Measurements from ENCODE around the gene JARID2. TPM values are rescaled to one million over a fixed set of nuclear protein-coding genes. Genes with fewer than 3 reads are reported as not detected.

The JARID2 gene
- total RNA-seq, 1 donor from 2014 or later: 11.7 TPM

DNA sequence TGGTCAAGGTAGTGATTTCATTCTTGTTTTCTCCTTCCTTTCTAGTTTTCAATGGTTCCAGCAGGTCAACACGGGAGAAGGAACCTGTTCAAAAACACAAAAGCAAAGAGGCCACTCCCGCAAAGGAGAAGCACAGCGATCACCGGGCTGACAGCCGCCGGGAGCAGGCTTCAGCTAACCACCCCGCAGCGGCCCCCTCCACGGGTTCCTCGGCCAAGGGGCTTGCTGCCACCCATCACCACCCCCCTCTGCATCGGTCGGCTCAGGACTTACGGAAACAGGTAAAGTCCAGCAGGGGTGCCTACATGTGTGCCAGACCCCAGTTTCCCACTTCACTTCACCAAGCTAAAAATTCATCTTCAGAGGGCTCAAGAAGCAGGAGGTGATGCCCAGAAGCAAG is 241.4 kb downstream of the JARID2 start:
- DNase-seq (ENCODE audit: low read depth in 2 of 2): no peak

DNA sequence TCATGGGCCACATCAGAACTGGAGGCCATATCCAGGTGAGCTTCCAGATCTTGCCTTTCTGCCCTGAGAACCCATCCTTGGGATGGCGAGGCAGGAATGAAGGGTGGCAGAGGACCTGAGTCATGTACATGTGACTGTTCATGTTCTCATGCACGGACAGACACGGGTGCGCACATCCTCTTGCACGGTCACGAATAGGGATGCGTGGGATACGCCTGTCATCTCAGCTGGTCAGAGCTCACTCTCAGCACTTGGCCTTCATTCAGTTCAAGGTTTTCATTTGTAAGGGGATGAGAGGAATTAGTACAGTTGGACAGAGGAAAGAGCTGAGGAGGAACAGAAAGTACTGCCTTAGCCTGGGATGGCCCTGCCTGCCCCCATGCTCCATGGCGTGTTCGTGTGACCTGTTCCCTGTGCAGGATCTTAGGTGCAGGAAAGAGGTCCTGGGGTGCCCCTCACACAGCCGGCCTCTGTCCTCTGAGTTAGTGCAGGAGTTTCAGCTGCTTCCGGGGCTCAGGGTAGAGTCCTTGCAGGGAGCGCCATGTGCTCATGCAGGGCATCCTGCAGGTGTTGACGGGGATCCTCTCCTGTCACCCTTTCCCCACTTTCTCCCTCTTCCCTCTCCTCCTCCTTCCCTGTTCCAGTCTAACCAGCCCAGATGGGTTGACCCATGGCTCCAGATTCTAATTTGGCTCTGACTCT is 243.5 kb downstream of the JARID2 start:
- no peak for DNase-seq (ENCODE audit: low read depth in 2 of 2)

GRCh38 chr6:15490242-15491100 is 244.6 kb downstream of the JARID2 start:
- DNase-seq (ENCODE audit: low read depth in 2 of 2): no peak

- DNase-seq (ENCODE audit: low read depth in 2 of 2): peak; percentile 69 to 80
Observed at GRCh38 chr6:15491255-15491985, 245.6 kb downstream of the JARID2 start.

GRCh38 chr6:15491986-15492269 is 246.1 kb downstream of the JARID2 start:
- DNase-seq (ENCODE audit: low read depth in 2 of 2): no peak

GRCh38 chr6:15493437-15494168 is 247.7 kb downstream of the JARID2 start:
- no peak for DNase-seq (ENCODE audit: low read depth in 2 of 2)

DNA sequence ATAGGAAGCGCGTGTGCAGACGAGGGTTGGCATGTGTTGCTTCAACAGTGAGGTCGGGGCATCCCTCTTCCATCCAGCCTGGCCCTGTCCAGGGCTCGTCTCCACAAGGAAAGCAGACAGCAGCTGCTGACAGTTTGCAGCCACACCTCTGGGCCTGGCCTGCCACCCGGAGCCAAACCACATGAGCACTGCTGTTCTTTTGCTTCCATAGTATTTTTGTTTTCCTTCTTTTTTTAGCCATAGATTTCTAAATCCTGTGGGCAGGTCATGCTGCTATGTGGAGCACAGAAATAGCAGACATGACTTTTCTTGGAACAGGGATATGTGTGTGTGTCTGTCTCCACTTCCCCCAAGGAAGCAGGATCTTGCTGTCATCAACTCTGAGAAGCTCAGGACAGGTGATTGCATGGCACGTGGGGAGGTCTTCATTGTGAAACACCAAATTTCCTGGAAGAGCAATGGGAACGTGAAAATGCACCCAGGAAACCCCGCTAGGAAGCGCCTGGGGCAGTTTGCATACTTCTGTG is 249.6 kb downstream of the JARID2 start:
- DNase-seq (ENCODE audit: low read depth in 2 of 2): no peak

- DNase-seq (ENCODE audit: low read depth in 2 of 2): no peak
Observed at GRCh38 chr6:15496345-15497131, 250.7 kb downstream of the JARID2 start.

DNA sequence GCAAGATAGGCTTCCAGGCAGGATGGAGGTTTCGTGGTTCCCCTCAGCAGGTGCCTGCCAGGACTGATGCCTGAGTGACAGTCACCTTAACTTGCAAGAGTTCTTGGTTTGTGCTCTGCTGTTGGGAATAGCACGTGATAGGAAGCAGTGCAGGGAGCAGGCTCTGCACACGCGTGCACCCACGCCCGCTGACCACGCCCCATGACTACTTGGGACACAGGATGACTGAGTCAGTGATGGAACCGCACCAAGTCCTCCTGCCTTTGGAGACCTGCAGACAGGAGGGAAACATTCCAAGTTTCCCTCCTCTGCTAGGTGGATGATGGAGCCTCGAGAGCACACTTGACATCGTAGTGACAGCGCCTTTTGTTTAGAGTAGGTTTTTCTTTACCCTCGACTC is 252.8 kb downstream of the JARID2 start:
- peak in 1 of 2 donors; percentile 67 for DNase-seq (ENCODE audit: low read depth in 2 of 2)

- DNase-seq (ENCODE audit: low read depth in 2 of 2): no peak
Observed at GRCh38 chr6:15499125-15499524, 253.3 kb downstream of the JARID2 start.

DNA sequence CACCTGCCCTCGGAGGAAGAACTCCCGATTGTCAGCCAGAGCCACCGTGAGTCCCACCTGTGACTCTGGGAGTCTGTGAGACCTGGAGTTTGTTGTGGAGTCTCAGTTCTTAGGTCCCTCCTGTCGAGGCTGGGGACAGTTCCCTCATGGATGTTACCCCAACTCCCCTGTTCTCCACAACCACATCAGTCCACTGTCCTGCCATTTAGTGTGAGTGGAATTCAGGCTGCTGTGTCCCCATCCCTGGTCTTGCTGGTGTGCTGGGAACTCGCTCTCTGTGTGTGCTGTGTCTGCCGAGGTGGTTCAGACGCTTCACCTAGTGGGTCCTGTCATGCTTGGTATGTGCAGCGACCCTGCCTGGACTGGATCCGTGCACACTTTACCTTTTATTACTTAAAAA is 253.7 kb downstream of the JARID2 start:
- no peak for DNase-seq (ENCODE audit: low read depth in 2 of 2)

DNA sequence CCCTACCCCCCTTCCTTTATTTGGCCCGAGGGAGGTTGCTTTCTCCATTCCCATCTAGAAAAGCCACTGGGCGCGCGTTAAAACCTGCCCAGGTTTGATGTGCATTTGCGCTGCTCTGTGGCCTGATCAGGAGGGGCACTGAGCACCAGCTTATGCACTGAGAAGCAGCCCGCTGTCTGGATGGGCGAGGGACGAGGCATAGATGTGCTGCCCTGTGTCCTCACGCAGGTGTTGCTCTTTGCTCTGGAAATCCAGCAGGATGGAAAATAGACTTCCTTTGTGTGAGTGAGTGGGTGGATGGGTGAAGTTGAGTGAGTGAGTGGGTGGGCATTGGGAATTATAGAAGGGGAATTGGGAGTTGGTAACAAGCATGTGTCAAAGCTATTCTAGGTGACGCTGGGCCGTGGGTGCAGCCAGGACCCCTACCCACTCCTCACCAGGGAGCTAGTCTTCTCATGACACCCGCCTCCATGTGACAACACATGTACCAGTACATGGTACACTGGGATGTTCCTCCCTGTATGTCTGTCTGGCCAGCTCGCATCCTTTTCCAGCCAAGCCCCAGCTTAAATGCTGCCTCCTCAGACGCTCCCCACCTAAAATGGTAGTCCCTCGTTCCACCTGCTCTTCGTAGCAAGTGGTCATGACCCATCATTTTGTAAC is 254.3 kb downstream of the JARID2 start:
- no peak for DNase-seq (ENCODE audit: low read depth in 2 of 2)

DNA sequence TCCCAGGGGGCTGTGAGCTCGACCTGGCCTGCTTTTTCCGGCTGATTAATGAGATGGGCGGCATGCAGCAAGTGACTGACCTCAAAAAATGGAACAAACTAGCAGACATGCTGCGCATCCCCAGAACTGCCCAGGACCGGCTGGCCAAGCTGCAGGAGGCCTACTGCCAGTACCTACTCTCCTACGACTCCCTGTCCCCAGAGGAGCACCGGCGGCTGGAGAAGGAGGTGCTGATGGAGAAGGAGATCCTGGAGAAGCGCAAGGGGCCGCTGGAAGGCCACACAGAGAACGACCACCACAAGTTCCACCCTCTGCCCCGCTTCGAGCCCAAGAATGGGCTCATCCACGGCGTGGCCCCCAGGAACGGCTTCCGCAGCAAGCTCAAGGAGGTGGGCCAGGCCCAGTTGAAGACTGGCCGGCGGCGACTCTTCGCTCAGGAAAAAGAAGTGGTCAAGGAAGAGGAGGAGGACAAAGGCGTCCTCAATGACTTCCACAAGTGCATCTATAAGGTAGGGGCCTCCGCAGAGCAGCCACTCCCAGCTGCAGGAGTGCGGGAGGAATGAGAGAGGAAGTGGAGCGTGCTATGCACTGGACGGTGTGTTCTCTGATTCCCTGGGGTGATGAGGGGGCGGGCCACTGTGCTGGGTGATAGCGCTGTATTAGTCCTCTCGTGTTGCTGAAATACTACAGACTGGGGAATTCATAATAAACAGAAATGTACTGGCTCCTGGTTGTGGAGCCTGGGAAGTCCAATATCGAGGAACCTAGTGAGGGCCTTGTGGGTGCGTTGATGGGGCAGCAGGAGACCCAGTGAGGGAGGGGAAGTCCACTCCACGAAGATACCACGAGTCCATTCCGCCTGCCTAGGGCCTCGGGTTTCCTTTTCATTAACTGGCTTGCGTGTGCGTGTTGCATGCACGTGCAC is 255.3 kb downstream of the JARID2 start:
- DNase-seq (ENCODE audit: low read depth in 2 of 2): no peak

DNA sequence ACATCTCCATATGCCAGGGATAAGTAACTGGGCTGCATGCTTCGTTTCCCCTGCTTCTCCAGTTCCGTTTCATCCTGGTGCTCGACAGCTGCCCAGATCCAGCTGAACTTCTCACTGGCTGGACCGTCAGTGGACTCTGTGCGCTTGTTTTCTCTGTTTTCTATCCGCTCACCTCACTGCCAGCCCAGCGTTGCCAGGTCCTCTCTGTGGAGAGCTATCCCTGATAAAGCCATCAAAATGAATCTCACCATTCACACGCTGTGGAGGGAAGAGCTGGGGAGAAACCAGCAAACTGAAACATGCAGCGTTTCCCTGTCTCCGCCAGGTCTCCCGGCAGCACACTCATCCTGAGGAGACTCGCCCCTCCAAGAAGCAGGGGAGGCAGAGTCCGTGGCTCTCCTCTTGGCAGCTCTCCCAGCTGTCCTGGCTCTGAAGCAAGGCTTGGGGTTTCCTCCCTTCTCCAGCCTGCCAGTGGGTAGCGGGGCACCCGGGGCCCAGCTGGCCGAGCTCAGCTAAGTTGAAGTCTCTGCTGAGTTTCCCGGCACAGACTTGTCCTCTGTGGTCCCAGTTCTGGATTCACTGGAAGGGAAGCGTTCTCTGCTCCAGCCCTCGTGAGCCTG is 256.1 kb downstream of the JARID2 start:
- peak in 1 of 2 donors; percentile 74 for DNase-seq (ENCODE audit: low read depth in 2 of 2)

GRCh38 chr6:15502446-15503345 is 256.8 kb downstream of the JARID2 start:
- DNase-seq (ENCODE audit: low read depth in 2 of 2): no peak

DNA sequence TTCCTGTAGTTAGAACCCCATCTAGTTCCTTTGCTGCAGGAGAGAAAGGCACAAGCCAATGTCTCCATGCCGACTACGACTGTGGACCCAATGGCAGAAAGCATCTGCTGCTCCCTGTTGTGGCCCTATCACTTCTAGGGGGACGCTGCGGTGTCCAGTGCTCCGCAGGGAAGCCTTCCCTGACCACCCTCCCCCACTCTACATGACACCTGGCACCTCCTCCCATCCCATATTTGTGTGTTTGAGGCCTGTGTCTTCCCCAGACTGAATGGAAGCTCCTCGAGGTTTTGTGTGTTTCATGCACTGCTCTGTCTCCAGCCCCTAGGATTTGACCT is 257.4 kb downstream of the JARID2 start:
- no peak for DNase-seq (ENCODE audit: low read depth in 2 of 2)

DNA sequence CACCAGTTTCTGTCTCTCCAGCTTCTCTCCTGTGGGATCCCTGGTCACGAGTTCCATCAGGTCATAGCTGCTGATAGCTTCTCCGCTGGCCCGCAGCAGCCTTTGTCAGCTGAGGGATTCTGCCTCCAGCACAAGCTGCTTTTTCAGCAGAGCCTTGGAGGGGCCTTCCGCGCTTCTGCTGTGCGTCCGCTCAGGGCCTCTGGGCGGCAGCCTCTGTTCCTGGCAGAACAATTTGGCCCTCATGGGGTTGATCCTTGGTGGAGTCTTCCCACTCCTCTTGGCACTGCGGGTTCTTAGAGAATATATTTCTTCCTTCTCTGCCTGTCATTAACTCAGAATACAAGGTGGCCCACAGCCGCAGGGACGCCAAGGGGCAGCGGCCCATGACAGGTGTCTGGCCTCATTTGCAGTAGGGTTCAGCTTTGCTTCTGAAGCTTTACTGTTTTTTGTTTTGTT is 258.2 kb downstream of the JARID2 start:
- DNase-seq (ENCODE audit: low read depth in 2 of 2): peak in 1 of 2 donors; percentile 36

All from lung microvascular endothelial cell (primary cell).